Measurements from ENCODE around the gene TMEM240.
"Not testable (repeated sequence)": the region's sequence is repeated elsewhere in the genome, so short reads cannot be mapped to it uniquely, and the experiment has no call there.

The TMEM240 gene

DNA sequence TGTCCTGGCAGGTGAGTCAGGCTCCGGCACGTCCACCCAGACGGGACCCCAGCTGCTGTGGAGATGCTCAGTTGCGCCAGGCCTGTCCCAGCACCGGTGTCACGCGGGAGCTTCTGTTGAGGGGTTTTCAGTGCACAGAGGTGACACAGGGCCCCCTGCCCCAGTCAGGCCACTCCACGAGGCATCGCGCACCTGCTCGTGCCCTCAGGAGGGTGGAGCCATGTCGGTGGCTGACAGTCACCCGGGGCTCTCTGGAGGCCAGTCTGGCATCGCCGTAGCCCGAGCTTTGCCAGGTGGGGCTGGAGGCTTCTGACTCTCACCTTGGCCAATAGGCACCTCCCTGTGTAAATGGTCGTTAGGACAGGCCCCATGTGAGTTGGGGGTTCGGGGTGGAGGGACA is 11.1 kb downstream of the TMEM240 start:
- Mint-ChIP-seq H3K27me3 (no peaks in the 10 kb centered on the region), H3K4me1 (no peaks in the 10 kb centered on the region), H3K9me3 (peaks cover 4 to 6% of the 10 kb centered on the region in 2 donors), H3K27ac (no peak overlapping the region), H3K4me3 (no peak overlapping the region), H3K36me3 (peaks cover 47 to 48% of the 10 kb centered on the region in 2 donors)
- ATAC-seq (replicated peaks) (no peak), DNase-seq (no peak)

DNA sequence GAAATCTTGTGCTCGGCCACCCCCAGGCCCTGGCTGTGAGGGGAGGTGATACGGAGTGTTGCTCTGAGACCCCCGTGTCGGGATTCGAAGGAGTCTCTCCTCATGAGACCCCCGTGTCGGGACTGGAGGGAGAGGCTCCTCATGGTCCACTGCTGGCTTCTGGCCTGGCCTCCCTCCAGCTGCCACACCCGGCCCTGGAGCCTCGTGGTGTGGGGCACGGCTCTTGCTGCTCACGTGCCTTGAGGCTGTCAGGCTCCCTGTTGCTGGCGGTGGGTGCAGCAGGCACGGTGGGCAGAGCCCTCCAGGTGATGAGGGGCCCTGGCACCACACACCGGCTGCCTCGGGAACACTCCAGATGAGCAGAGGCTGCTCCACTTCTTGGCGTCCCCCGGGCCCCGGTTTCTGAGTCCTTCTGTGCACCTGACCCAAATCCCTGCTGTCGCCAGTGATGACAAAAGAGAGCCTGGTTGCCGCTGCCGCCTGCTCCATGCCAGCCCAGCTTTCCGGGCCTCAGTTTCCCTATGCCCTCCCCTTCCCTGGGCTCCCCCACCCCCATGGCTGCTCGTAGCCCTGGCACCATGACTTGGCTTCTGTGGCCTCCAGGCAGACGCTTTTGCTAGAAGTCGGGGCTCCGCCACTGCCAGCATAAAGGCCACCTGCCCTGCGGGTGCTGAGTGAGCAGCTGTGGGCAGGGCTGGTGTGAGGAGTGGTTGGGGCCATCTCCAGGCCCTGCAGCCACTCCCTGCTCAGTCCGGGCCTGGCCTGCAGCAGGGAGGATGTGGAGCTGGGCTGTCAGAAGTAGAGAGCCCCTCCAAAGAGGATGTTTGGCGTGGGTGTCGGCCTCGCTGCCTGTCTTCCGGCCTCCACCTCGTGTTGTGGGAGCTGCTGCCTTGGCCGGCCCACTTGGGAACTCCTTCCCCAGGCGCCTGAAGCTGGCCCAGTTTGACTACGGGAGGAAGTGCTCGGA is 11.8 kb downstream of the TMEM240 start:
- DNase-seq (no peak), ATAC-seq (replicated peaks) (no peak)
- no peak overlapping the region for H3K27ac Mint-ChIP-seq
- no peaks in the 10 kb centered on the region for H3K4me1 Mint-ChIP-seq
- H3K4me3 Mint-ChIP-seq: no peak overlapping the region
- no peaks in the 10 kb centered on the region for H3K27me3 Mint-ChIP-seq
- H3K36me3 Mint-ChIP-seq: peaks cover 44 to 48% of the 10 kb centered on the region in 2 donors
- H3K9me3 Mint-ChIP-seq: peaks cover 4 to 6% of the 10 kb centered on the region in 2 donors

DNA sequence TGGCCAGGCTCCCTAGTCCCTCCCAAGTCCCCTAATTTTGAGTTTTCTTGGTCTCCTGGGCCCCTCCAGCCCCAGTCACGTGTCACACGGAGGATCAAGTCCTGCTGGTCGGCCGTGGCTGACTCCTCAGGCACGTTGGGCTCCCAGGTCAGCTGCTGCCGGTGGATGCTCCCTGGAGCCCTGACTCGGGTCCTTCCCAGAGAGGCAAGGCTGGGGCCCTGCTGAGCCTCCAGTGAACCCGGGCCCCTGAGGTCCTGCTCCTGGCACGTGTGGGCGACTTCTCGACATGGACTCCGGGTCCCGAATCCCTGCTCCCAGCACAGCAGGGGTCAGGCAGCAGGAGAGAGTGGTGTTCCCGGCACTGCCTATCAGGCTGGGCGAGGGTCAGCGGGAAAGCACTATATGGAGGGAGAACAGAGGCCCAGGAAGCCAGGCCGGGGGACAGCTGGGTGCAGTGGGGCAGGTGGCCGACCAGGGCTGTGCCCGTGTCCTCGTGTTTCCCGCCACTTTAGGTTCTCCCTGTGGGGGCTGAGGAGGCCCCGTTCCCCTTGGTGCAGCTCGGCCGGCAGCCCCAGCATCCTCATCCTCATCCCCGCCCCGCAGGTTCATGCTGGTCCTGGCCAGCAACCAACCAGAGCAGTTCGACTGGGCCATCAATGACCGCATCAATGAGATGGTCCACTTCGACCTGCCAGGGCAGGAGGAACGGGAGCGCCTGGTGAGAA is 13.2 kb downstream of the TMEM240 start:
- H3K36me3 Mint-ChIP-seq: peaks cover 40 to 41% of the 10 kb centered on the region in 2 donors
- no peak for DNase-seq
- no peak overlapping the region for H3K27ac Mint-ChIP-seq
- H3K4me1 Mint-ChIP-seq: no peaks in the 10 kb centered on the region
- ATAC-seq (replicated peaks): no peak
- H3K27me3 Mint-ChIP-seq: no peaks in the 10 kb centered on the region
- no peak overlapping the region for H3K4me3 Mint-ChIP-seq
- H3K9me3 Mint-ChIP-seq: peaks cover 4 to 6% of the 10 kb centered on the region in 2 donors

DNA sequence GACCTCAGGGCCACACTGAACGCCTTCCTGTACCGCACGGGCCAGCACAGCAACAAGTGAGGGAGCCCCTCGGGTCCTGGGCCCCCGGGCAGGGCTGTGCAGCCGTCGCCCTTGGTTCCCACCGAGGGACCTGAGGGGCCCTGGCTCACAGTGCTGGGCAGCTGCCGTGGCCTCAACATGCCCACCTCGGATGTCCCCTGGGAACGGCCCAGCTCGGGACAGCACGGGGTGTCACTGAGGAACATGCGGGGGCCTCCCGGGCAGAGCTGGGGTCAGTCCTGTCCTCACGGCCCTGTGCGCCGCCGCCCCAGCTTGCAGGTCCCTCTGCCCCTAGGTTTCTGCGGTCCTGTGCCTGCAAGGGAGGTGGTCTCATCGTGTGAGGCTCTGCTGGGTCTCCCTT is 13.9 kb downstream of the TMEM240 start:
- H3K4me1 Mint-ChIP-seq; H3K9me3 Mint-ChIP-seq; DNase-seq; H3K27ac Mint-ChIP-seq; H3K27me3 Mint-ChIP-seq; ATAC-seq (replicated peaks); H3K4me3 Mint-ChIP-seq: not testable (repeated sequence)
- peaks cover 35 to 40% of the 10 kb centered on the region in 2 donors for H3K36me3 Mint-ChIP-seq

DNA sequence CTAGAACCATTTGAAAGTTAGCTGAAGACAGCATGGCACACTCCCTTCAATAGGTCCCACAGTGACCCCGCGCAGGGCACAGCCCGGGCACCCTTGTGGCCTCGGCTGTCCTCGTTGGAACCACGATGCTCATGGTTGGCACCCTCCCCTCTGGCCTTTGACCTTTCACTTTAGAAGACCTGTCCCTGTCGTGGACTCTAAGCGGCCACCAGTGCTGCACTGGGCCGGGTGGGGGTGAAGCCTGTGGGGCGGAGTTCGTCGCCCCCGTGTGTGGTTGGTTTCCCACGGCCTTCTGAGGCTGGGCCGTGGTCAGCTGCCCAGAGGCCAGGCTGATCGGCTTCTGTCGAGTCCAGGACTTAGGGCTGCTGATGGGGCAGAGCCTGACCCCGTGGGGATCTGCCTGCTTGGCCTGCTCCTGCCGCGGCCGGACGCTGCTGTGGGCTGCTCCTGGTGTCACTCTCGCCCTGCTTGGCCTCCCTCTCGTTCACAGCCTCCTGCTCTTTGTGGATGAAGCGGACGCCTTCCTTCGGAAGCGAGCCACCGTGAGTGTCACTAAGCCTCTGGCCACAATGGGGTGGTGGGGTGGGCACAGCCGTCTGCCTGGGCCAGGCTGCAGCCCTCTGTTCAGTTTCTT is 15.6 kb downstream of the TMEM240 start:
- not testable (repeated sequence) for H3K4me3 Mint-ChIP-seq, H3K4me1 Mint-ChIP-seq

DNA sequence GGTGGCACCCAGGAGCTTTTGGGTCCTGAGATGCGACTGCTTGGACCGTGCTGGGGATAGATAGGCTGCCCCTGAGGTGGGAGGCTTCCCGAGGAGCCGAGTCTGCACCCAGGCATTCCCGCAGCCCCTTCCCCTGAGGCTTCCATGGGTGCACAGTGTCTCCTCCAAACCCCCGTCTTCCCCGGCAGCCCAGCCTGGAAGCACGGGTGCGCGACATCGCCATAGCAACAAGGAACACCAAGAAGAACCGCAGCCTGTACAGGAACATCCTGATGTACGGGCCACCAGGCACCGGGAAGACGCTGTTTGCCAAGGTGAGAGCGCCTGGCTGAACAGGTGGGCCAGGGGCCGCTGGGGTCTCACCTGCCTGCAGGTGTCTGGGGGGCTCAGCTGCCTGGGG is 16.8 kb downstream of the TMEM240 start:
- not testable (repeated sequence) for H3K27ac Mint-ChIP-seq; ATAC-seq (replicated peaks); DNase-seq; H3K4me3 Mint-ChIP-seq; H3K27me3 Mint-ChIP-seq; H3K4me1 Mint-ChIP-seq; H3K9me3 Mint-ChIP-seq
- peaks cover 26 to 29% of the 10 kb centered on the region in 2 donors for H3K36me3 Mint-ChIP-seq

More for the DNA sequence above, 15.6 kb downstream of the TMEM240 start:
- H3K9me3 Mint-ChIP-seq; ATAC-seq (replicated peaks); DNase-seq; H3K27me3 Mint-ChIP-seq; H3K27ac Mint-ChIP-seq: not testable (repeated sequence)
- H3K36me3 Mint-ChIP-seq: peaks cover 34 to 35% of the 10 kb centered on the region in 2 donors

DNA sequence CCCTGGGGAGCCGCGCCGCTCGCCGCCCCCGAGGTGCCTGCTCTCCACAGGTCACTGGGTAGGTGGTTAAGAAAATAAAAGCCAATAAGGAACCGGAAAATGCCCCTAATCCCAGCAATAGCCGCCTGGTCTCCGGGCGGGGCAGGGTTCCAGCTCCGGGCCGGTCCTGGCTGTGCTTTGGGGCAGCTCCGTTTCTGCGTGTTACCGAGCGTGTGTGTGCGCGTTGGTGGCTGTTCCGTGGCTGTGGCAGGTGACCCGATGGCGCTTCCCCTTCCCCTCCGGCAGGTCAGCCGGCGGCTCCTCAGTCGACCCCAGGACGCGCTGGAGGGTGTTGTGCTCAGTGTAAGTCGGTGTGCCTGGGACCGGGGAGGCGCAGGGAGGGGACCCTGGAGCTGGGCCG is 17.2 kb downstream of the TMEM240 start:
- not testable (repeated sequence) for H3K9me3 Mint-ChIP-seq; H3K4me3 Mint-ChIP-seq; DNase-seq; H3K4me1 Mint-ChIP-seq; H3K27ac Mint-ChIP-seq; H3K27me3 Mint-ChIP-seq; ATAC-seq (replicated peaks)
- peaks cover 28 to 32% of the 10 kb centered on the region in 2 donors for H3K36me3 Mint-ChIP-seq

DNA sequence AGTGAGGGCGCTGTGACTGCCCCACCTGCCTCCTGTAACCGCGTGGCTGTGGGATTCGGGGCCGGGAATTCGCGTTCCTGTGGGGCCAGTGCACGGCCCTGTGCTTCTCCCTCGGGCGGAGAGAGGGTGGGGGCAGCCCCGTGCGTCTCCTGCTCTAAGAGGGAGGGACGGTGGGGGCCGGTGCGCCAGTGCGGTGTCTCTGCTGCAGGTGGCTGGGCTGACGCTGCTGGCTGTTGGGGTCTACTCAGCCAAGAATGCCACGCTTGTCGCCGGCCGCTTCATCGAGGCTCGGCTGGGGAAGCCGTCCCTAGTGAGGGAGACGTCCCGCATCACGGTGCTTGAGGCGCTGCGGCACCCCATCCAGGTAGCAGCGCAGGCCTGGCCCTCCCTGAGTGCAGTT is 17.9 kb downstream of the TMEM240 start:
- not testable (repeated sequence) for H3K27ac Mint-ChIP-seq; H3K4me1 Mint-ChIP-seq; H3K9me3 Mint-ChIP-seq; ATAC-seq (replicated peaks); DNase-seq; H3K4me3 Mint-ChIP-seq; H3K27me3 Mint-ChIP-seq
- H3K36me3 Mint-ChIP-seq: peaks cover 30 to 35% of the 10 kb centered on the region in 2 donors

DNA sequence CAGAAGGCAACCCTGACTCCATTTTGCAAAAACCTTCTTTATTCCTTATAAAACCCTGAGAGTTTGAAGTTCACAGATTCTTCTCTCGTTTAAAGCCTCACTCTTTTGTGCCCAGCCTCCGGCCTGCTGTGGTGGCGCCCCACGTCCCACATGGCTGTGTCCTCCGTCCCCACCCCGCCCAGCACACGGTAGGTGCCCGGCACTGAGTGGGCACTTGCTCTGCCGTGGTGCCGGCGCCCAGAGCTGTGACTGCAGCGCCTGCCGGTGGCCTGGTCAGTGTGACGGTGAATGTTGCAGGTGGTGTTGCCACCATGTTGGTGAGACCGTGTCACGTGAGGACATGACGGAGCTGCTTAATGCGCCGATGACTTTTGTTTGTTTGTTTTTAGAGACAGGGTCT is 19.1 kb downstream of the TMEM240 start:
- Mint-ChIP-seq H3K9me3 (no peaks in the 10 kb centered on the region), H3K27ac (no peak overlapping the region), H3K4me1 (peaks cover 0 to 2% of the 10 kb centered on the region in 2 donors), H3K27me3 (no peaks in the 10 kb centered on the region), H3K4me3 (no peak overlapping the region), H3K36me3 (peaks cover 24 to 29% of the 10 kb centered on the region in 2 donors)
- ATAC-seq (replicated peaks) (no peak), DNase-seq (no peak)

DNA sequence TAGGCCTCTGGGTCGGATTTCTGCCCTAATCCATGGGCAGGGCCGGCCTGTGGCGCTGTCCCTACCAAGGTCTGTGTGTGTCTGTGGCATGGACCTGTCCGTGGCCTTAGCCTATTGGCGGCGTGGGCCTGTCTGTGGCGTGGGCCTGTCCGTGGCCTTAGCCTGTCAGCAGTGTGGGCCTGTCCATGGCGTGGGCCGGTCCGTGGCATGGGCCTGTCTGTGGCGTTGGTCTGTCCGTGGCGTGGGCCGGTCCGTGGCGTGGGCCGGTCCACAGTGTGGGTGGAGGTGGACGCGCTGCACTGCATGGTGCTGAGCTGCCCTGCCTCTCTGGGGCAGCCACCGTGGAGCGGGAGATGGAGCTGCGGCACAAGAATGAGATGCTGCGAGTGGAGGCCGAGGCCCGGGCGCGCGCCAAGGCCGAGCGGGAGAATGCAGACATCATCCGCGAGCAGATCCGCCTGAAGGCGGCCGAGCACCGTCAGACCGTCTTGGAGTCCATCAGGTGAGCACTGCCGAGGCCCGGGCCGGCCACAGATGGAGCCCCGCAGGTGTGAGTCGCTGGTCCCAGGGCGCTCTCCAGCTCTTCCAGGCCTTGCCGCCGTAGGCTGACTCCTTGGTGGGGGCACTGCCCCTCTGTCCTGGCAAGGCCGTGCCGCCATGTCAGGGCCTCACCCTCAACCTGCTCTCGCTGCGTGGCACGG is 20.5 kb downstream of the TMEM240 start:
- H3K4me3 Mint-ChIP-seq; ATAC-seq (replicated peaks); H3K27ac Mint-ChIP-seq; H3K4me1 Mint-ChIP-seq; DNase-seq; H3K9me3 Mint-ChIP-seq; H3K27me3 Mint-ChIP-seq: not testable (repeated sequence)
- H3K36me3 Mint-ChIP-seq: peaks cover 23 to 30% of the 10 kb centered on the region in 2 donors

DNA sequence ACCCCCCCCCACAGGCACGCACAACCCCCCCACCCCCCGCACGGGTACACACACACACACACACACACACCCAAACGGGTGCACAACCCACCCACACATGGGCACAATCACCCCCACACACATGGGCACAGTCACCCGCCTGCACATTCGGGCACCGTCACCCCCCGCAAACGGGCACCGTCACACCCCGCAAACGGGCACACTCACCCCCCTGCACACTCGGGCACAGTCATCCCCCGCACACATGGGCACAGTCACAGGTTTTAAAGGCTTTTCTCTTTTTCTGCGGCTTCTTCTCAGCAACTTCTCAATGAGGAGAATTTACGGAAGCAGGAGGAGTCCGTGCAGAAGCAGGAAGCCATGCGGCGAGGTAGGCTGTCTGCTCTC is 21.8 kb downstream of the TMEM240 start:
- H3K36me3 Mint-ChIP-seq: peaks cover 25 to 31% of the 10 kb centered on the region in 2 donors
- not testable (repeated sequence) for H3K4me1 Mint-ChIP-seq; DNase-seq; H3K4me3 Mint-ChIP-seq; H3K27me3 Mint-ChIP-seq; H3K9me3 Mint-ChIP-seq; H3K27ac Mint-ChIP-seq; ATAC-seq (replicated peaks)

DNA sequence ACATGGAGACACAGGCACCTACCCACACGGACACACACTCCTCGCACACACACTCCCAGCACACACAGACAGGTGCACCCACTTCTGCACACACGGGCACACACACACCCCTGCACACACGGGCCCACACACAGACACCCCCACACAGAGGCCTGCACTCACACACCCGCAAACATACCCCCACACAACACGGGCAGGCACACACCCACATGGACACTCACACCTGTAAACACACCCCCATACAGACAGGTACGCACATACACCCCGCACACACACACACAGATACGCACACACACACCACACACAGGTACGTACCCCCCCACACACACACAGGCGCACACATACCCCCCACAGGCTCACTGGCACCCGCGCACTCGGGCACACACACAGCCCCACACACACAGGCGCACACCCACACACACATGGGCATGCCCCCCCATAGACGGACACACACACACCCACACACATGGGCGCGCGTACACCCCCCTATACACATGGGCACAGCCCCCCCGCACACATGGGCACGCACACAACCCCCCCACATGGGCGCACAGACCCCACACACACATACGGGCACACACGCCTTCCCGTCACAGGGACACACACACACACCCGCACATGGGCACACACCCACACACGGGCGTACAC is 22.3 kb downstream of the TMEM240 start:
- peaks cover 7 to 8% of the 10 kb centered on the region in 2 donors for H3K4me1 Mint-ChIP-seq
- H3K9me3 Mint-ChIP-seq: no peaks in the 10 kb centered on the region
- DNase-seq (no peak), ATAC-seq (replicated peaks) (no peak)
- no peak overlapping the region for H3K27ac Mint-ChIP-seq
- H3K36me3 Mint-ChIP-seq: peaks cover 24 to 32% of the 10 kb centered on the region in 2 donors
- no peaks in the 10 kb centered on the region for H3K27me3 Mint-ChIP-seq
- no peak overlapping the region for H3K4me3 Mint-ChIP-seq

DNA sequence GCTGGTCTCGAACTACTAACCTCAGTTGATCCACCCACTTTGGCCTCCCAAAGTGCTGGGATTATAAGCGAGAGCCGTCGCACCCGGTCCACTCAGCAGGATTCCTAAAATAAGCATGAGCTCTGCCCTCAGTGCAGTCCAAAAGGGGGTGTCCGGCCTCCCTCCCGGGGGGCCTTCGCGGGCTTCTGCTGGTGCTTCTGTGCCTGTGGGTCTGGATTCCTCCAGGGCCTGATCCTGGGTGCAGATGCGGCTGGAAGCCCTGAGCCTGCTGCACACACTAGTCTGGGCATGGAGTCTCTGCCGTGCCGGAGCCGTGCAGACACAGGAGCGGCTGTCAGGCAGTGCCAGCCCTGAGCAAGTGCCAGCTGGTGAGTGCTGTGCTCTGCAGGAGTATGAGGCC is 23.5 kb downstream of the TMEM240 start:
- H3K4me3 Mint-ChIP-seq, DNase-seq: not testable (repeated sequence)

More for the DNA sequence above, 23.5 kb downstream of the TMEM240 start:
- not testable (repeated sequence) for H3K4me1 Mint-ChIP-seq; H3K27me3 Mint-ChIP-seq; H3K9me3 Mint-ChIP-seq; H3K27ac Mint-ChIP-seq; ATAC-seq (replicated peaks)
- H3K36me3 Mint-ChIP-seq: peaks cover 25 to 34% of the 10 kb centered on the region in 2 donors
